SIG-M5 (cell line): ENCODE results near the gene IGFBP3.

ENCODE experiments used
- DNase-seq: peaks from one replicate; lab custom pipeline; 2025; lab: John Stamatoyannopoulos, UW

IGFBP3 gene

GRCh38 chr7:45872116-45873034 is 48.7 kb downstream of the IGFBP3 start:
- DNase-seq, result no peak

GRCh38 chr7:45869426-45869825 is 51.6 kb downstream of the IGFBP3 start:
- no peak for DNase-seq

- no peak for DNase-seq
These were observed 53.6 kb downstream of the IGFBP3 start for GRCh38 chr7:45867471-45867870.

GRCh38 chr7:45865594-45866410 is 55.3 kb downstream of the IGFBP3 start:
- DNase-seq, result no peak

GRCh38 chr7:45863715-45864114 is 57.4 kb downstream of the IGFBP3 start:
- DNase-seq, result no peak
